Stimulated activated CD4-positive, alpha-beta T cell treated with anti-CD3 and anti-CD28 coated beads, Interleukin-15, amount 100 ng/mL, for 24 hours (primary cell): ENCODE measurements around the gene DDX17.

Experiments
- DNase-seq: peaks from one replicate; pipeline ENCODE4 v3.0.0-alpha.2; 2020

DDX17 gene

DNA sequence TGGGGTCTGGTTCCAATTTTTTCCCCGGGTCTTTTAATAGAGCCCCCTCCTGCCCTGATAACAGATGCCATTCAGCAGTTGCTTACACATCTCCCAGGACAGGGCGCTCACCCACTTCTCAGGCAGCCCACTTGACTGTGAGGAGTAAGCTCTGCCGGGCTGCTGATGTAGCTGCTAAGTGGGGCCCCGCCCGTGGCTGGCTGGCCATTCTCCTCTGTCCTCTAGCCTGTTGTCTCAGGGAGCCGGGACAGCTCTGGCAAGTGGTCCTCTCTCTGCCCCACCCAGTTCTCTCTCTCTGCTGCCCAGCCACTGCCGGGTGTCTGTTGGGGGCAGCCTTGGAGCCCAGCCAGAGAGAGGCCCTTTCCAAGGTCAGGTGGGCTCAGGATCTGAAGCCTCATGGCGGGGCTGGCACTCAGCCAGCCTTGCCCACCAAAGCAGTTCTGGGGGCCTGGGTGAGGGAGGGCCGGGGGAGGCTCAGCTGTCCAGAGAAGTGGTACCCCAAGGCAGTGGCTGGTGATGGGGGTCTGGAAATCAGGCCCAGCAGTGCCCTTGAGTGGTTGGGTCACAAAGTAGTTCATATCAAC lies 60.0 kb downstream of the DDX17 start:
- no peak for DNase-seq

DNA sequence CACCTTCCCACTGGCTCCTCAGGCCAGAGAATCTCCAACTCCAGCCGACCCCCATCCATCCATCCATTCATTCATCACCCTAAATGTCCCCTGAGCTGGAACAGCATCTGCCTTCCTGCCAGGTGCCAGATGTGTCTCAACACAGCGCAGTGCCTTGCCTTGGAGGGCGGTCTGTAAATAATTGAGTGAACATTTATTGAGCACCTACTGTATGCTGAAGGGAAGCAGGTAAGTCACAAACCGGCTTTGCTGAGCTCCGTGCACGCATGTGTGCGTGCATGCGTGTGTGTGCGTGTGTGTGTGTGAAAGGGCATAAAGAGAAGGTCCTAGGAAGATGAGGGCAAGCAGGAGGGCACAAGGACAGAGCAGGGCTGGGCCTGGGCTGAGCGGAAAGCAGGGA lies 61.3 kb downstream of the DDX17 start:
- DNase-seq = no peak

DNA sequence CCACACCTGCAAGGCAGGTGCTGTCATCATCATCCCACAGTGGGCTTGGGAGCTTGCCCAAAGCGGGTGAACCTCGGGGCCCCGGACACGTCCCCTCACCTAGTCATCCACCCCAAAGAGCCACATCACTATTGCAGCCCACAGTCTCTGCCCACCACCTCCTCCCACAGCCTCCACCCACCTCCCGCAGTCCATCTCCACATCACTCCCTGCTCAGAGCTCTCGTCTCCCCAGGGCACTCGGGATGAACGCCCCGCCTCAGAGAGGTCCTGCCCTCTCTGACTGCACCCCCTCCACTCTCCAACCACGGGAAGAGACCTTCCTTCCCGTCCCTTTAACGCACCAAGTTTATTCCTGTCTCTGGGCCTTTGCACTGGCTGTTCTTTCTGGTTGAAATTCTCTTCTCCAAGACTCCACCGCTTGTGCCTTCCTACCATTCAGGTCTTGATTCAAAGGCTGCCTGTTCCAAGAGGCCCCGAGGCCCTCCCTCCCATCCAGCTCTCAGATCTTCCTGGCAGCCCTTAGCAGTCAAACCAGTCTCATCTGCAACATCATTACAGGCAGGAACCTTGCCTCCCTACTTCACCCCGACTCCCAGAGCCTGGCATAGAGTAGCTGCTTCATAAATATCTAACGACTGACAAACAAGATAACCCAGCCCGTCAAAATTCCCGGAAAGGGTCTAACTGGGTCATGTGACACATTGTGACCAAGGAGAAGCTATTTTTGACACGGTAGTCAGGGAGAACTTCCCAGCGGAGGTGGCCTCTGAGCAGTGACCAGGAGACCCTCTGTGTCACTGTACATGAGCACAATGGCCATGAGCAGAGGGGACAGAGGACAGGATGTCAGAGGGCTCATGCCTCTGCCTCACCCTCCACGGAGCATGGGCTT lies 62.2 kb downstream of the DDX17 start:
- DNase-seq = no peak

DNA sequence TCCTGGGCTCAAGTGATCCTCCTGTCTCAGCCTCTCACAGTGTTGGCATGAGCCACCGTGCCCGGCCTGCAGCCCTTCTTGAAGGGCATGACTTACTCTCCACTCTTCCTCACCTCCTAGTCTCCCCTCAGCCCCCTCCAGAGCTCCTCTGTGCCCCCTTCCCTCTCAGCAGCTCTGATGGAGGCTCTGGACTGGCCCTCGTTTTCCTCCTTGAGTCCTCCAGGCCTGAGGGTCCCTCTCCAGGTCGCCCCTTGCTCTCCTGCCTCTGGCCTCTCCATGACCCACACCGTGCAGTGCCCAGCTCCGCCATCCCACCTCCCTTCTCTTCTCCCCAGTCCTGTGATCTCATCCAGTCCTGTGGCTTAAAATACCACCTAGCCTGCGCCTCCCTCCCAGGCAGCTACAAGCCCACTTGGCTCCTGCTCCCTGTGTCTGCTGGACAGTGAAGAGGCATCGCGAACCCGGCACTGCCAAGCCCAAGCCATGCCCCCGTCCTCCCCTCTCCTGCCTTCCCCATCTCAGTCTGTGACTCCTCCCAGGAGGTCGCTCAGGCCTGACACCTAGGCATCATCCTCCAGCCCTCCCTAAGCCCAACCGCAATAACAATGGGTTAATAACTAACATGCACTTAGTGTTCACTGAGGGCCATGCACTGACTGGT lies 63.0 kb downstream of the DDX17 start:
- no peak for DNase-seq

DNA sequence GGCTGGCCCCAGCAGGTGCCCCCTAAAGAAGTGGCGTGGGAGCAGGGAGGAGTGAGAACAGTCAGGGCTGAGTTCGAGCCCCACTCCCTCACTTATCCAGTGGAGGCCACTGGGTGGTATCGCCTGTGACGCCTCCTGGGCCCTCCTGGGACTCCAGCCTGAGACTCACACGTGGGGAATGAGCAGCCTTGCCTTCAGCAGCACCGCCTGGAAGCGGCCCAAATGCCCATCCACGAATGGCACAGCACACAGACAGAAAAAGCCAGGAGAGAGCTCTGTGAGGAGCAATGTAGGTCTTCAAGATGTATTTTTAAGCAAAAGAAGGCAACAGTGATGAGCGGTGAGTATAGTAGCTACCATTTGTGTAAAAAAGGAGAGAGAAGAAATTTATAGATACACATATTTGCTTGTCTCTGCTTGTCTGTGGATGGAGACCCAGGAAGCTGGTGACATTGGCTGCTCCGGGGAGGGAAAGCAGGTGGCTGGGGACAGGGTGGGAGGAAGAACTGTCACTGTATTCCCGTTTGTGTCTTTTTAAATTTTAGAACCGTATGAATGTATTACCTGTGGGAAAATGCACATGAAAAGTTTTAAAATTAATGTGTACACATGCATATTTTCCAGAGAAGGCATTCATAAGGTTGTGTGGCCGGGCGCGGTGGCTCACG lies 64.4 kb downstream of the DDX17 start:
- no peak for DNase-seq

DNA sequence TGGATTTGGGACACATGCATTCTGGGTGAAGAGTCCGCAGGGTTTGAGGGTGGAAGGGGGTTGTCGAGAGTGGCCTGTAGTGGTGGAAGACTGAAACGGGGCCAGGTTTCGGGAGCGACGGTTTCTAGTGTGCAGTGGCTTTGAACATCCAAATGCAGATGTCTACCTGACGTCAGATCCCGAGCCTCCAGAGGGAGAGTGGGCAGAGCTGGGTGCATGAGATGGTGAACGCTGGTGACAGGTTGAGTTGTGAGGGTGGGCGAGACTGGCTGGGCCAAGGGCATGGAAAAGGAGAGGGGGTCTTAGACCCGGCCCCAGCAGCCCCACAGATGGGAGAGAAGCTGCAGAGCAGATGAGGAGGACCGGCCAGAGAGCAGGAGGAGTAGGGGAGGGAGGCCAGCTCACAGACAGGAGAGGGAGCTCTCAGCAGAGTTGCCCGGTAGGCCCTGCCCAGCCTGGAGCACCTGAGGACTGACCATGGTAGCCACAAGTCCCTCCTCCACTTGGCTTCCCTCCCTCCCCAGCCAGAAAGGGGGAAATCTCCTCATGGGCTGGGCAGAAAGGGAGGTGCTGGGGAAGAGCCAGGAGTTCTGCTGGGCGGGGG lies 65.3 kb downstream of the DDX17 start:
- DNase-seq = no peak

DNA sequence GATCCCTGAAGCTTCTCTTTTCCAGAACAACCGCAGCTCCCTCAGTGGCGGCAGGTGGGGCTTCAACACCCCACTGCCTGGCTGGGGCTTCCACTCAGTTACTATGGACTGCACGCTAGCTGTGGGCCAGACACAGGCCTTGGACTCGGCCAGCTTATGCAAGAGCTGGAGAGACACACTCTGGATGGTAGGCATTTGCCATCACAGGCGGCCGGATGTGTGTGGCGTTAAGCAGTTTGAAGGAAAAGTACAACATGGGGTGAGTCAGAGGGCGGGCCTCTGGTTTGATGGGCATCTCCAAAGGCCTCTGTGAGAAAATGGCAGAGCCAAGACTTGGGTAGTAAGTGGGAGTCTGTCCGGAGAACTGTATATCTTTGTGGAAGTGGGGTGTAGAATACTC lies 68.7 kb downstream of the DDX17 start:
- no peak for DNase-seq

DNA sequence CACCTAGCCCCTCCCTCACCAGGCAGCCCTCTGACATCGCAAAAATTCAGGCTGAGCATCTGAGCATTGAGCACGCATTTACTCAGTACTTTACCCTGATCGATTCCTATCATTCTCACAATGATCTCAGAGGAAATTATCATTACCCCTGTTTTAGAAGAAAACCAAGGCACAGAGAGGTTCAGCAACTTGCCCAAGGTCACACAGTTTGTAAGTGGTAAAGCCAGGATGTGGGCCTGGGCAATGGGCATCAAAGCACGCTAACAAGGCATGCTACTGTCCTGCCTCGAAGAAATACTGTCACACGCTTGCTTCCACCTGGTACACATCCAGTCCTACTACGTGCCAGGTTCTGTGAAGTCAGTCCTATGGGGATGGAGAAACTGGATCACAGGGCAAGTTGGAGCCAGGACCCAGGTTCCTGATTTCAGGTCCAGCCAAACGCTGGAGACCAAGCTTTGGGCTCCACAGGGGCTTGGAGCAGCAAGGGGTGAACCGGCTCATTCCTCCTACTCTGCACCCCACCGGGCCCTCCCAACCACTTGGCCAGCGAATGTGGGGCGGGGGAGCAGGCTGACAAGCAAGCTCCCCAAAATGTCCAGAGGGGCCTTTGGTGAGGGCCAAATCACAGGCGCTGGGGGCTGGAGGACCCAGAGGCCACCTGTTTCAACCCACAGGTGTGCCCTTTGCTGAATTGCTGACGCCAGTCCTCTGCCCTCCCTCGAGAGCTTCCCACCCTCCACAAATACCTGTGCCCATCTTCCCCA lies 69.3 kb downstream of the DDX17 start:
- DNase-seq = no peak

DNA sequence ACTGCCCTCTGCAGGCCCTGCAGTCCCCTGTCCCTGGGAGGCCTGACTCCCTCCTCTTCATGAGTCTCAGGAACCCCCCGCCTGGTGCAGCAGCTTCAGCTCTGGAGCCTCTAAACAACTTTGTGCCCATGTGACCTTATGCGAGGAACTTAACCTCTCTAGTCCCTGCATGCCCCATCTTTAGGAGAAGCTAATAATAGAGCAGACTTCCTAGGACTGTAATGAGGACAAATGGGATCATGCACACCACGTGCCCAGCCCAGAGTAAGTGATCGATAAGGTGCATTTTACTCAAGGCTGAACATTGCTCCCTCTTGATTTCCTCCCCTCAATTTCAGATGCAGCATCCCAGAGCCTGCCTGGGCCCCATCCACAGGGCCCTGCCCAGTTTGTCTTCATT lies 70.1 kb downstream of the DDX17 start:
- DNase-seq = no peak

DNA sequence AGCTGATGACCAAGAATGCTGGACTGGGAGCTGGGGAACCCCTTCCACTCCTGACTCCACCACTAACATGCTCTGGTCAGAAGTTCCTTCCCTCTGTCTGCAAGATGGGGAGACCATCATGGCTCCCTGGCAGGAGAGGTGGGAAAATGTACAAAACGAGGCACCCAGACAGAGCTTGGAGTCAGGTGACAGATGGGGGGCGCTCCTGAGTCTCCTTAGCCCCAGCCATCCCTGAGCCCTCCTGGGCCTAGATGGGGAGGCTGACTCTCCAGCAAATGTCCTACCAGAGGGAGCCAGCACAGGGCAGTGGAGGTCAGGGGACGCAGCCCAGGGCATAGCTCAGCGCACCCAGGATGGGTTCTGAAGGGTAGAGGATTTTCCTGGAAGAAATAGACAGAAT lies 71.1 kb downstream of the DDX17 start:
- DNase-seq = no peak

DNA sequence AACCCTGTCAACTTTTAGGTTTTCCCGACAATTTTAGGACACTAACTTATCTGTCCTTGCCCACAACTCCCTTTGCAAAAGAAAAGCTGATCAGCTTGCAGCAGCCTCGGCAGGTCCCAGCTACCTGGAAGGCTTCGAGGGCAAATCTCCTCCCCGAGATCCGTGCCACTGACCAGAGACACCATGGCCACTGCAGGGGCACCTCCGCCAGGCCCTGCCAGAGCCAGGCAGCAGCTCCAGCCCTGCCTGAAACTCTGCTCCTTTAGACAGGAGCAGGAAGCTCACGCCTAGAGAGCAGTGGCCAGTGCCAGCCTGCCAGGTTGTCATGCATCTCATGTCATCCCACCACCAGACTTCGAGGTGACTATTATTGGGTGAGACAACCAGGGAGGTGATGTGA lies 72.2 kb downstream of the DDX17 start:
- no peak for DNase-seq
